ENCODE data around the gene MZT2B.
"Not testable (repeated sequence)": the region's sequence is repeated elsewhere in the genome, so short reads cannot be mapped to it uniquely, and the experiment has no call there.

Gene MZT2B

GRCh38 chr2:130145006-130145414, 37.1 kb upstream of the MZT2B start, which contains the start of gene CCDC74B:
Gene CCDC74B (minus strand): TSS chr2:130145112. CDS start chr2:130144996, 116 bp downstream.
- DNase-seq (ENCODE audit: low read depth); in situ Hi-C loops (cut with HindIII; ENCODE audit: low sequenced_read_pairs): not testable (repeated sequence)
- H3K4me3 ChIP-seq (ENCODE audit: low read depth, low read length): peak within 1 kb of the TSS; percentile 33

GRCh38 chr2:130148515-130148914, 33.5 kb upstream of the MZT2B start:
- DNase-seq (ENCODE audit: low read depth); H3K4me3 ChIP-seq (ENCODE audit: low read depth, low read length); in situ Hi-C loops (cut with HindIII; ENCODE audit: low sequenced_read_pairs): not testable (repeated sequence)

GRCh38 chr2:130150181-130151144, 31.6 kb upstream of the MZT2B start:
- DNase-seq (ENCODE audit: low read depth): no peak
- no peak overlapping the region for H3K4me3 ChIP-seq (ENCODE audit: low read depth, low read length)
- in situ Hi-C loops (cut with HindIII; ENCODE audit: low sequenced_read_pairs): no loop called here
- no peak for TF ChIP-seq CTCF (IDR thresholded peaks at IDR 0.05; ENCODE audit: low read depth, low read length, missing control alignments)

GRCh38 chr2:130151145-130151512, 30.9 kb upstream of the MZT2B start:
- in situ Hi-C loops (cut with HindIII; ENCODE audit: low sequenced_read_pairs); H3K4me3 ChIP-seq (ENCODE audit: low read depth, low read length): not testable (repeated sequence)

GRCh38 chr2:130152136-130152815, 29.8 kb upstream of the MZT2B start:
- DNase-seq (ENCODE audit: low read depth); in situ Hi-C loops (cut with HindIII; ENCODE audit: low sequenced_read_pairs); H3K4me3 ChIP-seq (ENCODE audit: low read depth, low read length): not testable (repeated sequence)

More at GRCh38 chr2:130151145-130151512, 30.9 kb upstream of the MZT2B start:
- DNase-seq (ENCODE audit: low read depth): not testable (repeated sequence)

GRCh38 chr2:130152816-130153595, 29.1 kb upstream of the MZT2B start:
- DNase-seq (ENCODE audit: low read depth): no peak
- no peak overlapping the region for H3K4me3 ChIP-seq (ENCODE audit: low read depth, low read length)
- in situ Hi-C loops (cut with HindIII; ENCODE audit: low sequenced_read_pairs): no loop called here
- no peak for TF ChIP-seq CTCF (IDR thresholded peaks at IDR 0.05; ENCODE audit: low read depth, low read length, missing control alignments)

- H3K4me3 ChIP-seq (ENCODE audit: low read depth, low read length); in situ Hi-C loops (cut with HindIII; ENCODE audit: low sequenced_read_pairs); DNase-seq (ENCODE audit: low read depth): not testable (repeated sequence)
These were observed 28.2 kb upstream of the MZT2B start for GRCh38 chr2:130153721-130154422.

- in situ Hi-C loops (cut with HindIII; ENCODE audit: low sequenced_read_pairs); H3K4me3 ChIP-seq (ENCODE audit: low read depth, low read length); DNase-seq (ENCODE audit: low read depth): not testable (repeated sequence)
These were observed 27.7 kb upstream of the MZT2B start for GRCh38 chr2:130154423-130154770.
